ENCODE data around the gene IRS2.

IRS2 gene

DNA sequence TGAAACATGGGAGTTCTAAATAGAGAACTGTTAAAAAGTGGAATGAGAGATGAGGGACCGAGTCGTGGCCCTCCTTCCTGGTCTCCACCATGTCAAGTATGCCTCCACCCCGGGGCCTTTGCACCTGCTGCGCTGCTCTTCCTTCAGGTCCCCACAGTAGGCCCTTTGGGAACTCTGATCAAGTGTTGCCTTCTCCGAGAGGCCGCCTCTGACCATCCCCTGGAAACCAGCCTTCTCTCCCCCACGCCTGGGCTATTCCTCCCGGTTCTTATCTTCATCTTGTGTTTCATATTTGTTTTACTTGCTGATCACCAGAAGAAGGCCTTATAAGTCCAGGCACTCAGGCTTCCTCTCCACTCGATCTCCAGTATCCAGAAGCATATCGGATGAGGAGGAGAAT is 40.0 kb downstream of the IRS2 start:
- no peak overlapping the region for H3K4me3 ChIP-seq (ENCODE audit: low read depth, low read length)
- TF ChIP-seq CTCF (IDR thresholded peaks at IDR 0.05; ENCODE audit: borderline replicate concordance, insufficient read depth, low read depth, low read length) = no peak

DNA sequence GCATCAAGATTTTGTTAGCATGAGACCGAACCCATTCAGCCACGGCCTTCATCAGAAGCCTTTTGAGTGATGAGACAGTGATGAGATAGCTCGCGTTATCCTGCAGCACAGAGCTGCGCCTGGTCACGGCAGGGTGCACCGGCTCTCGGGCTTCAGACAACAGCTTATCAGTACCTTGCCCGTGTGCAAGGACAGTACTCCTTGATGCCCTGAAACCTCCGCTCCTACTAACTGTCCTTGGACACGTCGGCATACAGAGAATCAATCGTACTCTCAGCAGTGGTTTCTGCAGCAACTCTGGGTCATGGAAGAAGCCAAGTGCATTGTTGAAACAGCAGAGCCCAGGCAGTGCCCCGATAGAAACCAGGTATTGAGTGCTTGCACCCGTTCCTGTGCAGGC is 40.7 kb downstream of the IRS2 start:
- no peak overlapping the region for H3K4me3 ChIP-seq (ENCODE audit: low read depth, low read length)
- no peak for TF ChIP-seq CTCF (IDR thresholded peaks at IDR 0.05; ENCODE audit: borderline replicate concordance, insufficient read depth, low read depth, low read length)

- TF ChIP-seq CTCF (IDR thresholded peaks at IDR 0.05; ENCODE audit: borderline replicate concordance, insufficient read depth, low read depth, low read length) = no peak
- H3K4me3 ChIP-seq (ENCODE audit: low read depth, low read length) = no peak overlapping the region
Observed at GRCh38 chr13:109745060-109745459, 41.3 kb downstream of the IRS2 start.

DNA sequence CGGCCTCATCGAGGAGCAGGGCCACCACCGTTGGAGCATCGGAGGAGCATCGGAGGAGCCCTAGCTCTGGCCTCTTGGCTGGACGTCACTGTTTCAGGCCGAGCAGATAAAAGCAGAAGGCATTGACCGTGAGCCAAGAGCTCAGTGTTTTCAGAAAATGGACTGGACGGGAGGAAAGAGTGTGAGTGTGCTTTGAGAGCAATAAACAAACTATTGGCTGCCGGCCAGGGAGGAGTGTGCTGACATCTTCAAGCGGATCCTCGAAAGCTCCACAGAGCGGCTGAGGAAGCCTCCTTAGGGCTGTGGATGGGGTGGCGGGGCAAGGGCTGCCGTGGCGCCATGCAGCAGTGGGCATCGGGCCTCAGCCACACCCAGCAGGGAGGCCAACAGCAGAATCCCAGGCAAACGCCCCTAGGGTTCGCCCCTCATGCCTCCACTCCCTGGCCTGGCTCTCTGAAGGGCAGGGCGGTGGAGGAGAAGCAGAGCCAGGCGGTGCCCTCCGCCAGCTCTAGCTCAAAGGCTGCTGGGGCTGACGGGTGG is 41.8 kb downstream of the IRS2 start:
- TF ChIP-seq CTCF (IDR thresholded peaks at IDR 0.05; ENCODE audit: borderline replicate concordance, insufficient read depth, low read depth, low read length) = no peak
- H3K4me3 ChIP-seq (ENCODE audit: low read depth, low read length) = no peak overlapping the region

GRCh38 chr13:109743706-109744453 is 42.5 kb downstream of the IRS2 start:
- no peak for TF ChIP-seq CTCF (IDR thresholded peaks at IDR 0.05; ENCODE audit: borderline replicate concordance, insufficient read depth, low read depth, low read length)

GRCh38 chr13:109741966-109742365 is 44.4 kb downstream of the IRS2 start:
- no peak for TF ChIP-seq CTCF (IDR thresholded peaks at IDR 0.05; ENCODE audit: borderline replicate concordance, insufficient read depth, low read depth, low read length)
- H3K4me3 ChIP-seq (ENCODE audit: low read depth, low read length) = no peak overlapping the region

More at GRCh38 chr13:109743706-109744453, 42.5 kb downstream of the IRS2 start:
- H3K4me3 ChIP-seq (ENCODE audit: low read depth, low read length) = no peak overlapping the region

GRCh38 chr13:109740721-109741120 is 45.7 kb downstream of the IRS2 start:
- no peak for TF ChIP-seq CTCF (IDR thresholded peaks at IDR 0.05; ENCODE audit: borderline replicate concordance, insufficient read depth, low read depth, low read length)
- no peak overlapping the region for H3K4me3 ChIP-seq (ENCODE audit: low read depth, low read length)
